IMR-90 (cell line): ENCODE measurements around the gene NIPAL1. TPM values are rescaled to one million over a fixed set of nuclear protein-coding genes. Genes with fewer than 3 reads are reported as not detected.

ENCODE experiments used
- ATAC-seq: fragments of 200-7000 bp; cut with Tn5 transposase; 2 replicates; pipeline ENCODE4 v1.9.1; 2020; ENCODE audit warnings: low read depth, mild to moderate bottlenecking, moderate library complexity
- BruUV-seq: library from RNA; stranded (reverse); fragments of 400-500 nt; replicated peaks from 2 replicates; lab custom pipeline; 2021; lab: Mats Ljungman, UMichigan
- CTCF ChIA-PET: fragments of 300-600 bp; formaldehyde crosslinking; extraction: SDS; loops from one replicate; lab custom pipeline; 2021; ENCODE audit warnings: antibody characterized with exemption; lab: Yijun Ruan, JAX
- POLR2A ChIA-PET: fragments of 300-600 bp; sonication (Branson Sonifier 250); formaldehyde crosslinking; loops from one replicate; lab custom pipeline; 2022; ENCODE audit warnings: antibody characterized with exemption; ENCODE audit not compliant: unreplicated experiment; lab: Charles Lee
- DNase-seq: peaks from one replicate; pipeline ENCODE4 v3.0.0; 2013
- H2AFZ ChIP-seq: replicated peaks from 2 replicates; pipeline ENCODE3; 2013; ENCODE audit warnings: low read length, mild to moderate bottlenecking; ENCODE audit not compliant: poor library complexity
- H2AK5ac ChIP-seq: 2 replicates; pipeline ENCODE4 v1.6.1; 2013; ENCODE audit warnings: low read depth, low read length, inconsistent platforms
- H2AK9ac ChIP-seq: replicated peaks from 2 replicates; pipeline ENCODE3; 2013; ENCODE audit warnings: mild to moderate bottlenecking, low read depth, low read length, moderate library complexity; ENCODE audit not compliant: poor library complexity
- H2BK120ac ChIP-seq: 2 replicates; pipeline ENCODE4 v1.6.1; 2013; ENCODE audit warnings: low read depth, low read length, inconsistent platforms
- H2BK15ac ChIP-seq: 3 replicates; pipeline ENCODE4 v1.6.1; 2013; ENCODE audit warnings: low read depth, low read length, inconsistent platforms
- H2BK20ac ChIP-seq: 2 replicates; pipeline ENCODE4 v1.6.1; 2013; ENCODE audit warnings: low read depth, mild to moderate bottlenecking, inconsistent platforms, low read length, moderate library complexity
- H2BK5ac ChIP-seq: 2 replicates; pipeline ENCODE4 v1.6.1; 2013; ENCODE audit warnings: mild to moderate bottlenecking, low read depth, low read length, inconsistent platforms; ENCODE audit not compliant: poor library complexity, severe bottlenecking
- H3K14ac ChIP-seq: replicated peaks from 2 replicates; pipeline ENCODE4 v1.6.1; 2013; ENCODE audit warnings: low read depth, low read length, inconsistent platforms
- H3K18ac ChIP-seq: 2 replicates; pipeline ENCODE4 v1.6.1; 2013; ENCODE audit warnings: low read depth, low read length, control low read depth
- H3K23ac ChIP-seq: 2 replicates; pipeline ENCODE4 v1.6.1; 2013; ENCODE audit warnings: low read depth, low read length, inconsistent platforms
- H3K27ac ChIP-seq: 2 replicates; pipeline ENCODE4 v1.5.1; 2013; ENCODE audit warnings: mild to moderate bottlenecking, control low read depth, low read length; ENCODE audit not compliant: insufficient read depth
- H3K27me3 ChIP-seq: 2 replicates; pipeline ENCODE4 v1.6.1; 2013; ENCODE audit warnings: low read length; ENCODE audit not compliant: control insufficient read depth, insufficient read depth
- H3K36me3 ChIP-seq: 2 replicates; pipeline ENCODE4 v1.6.1; 2013; ENCODE audit warnings: low read length, mixed read lengths; ENCODE audit not compliant: control insufficient read depth, insufficient read depth
- H3K4ac ChIP-seq: 2 replicates; pipeline ENCODE4 v1.6.1; 2013; ENCODE audit warnings: low read depth, low read length, inconsistent platforms
- H3K4me1 ChIP-seq: 2 replicates; pipeline ENCODE4 v1.6.1; 2013; ENCODE audit warnings: low read length, mixed read lengths; ENCODE audit not compliant: control insufficient read depth, insufficient read depth
- H3K4me2 ChIP-seq: 2 replicates; pipeline ENCODE4 v1.6.1; 2013; ENCODE audit warnings: low read depth, mild to moderate bottlenecking, control low read depth, low read length, moderate library complexity
- H3K4me3 ChIP-seq: 2 replicates; pipeline ENCODE4 v1.5.1; 2013; ENCODE audit warnings: low read depth, mild to moderate bottlenecking, control low read depth, low read length, moderate library complexity; ENCODE audit not compliant: insufficient read depth
- H3K56ac ChIP-seq: 2 replicates; pipeline ENCODE4 v1.6.1; 2013; ENCODE audit warnings: low read length, inconsistent platforms; ENCODE audit not compliant: insufficient read depth; ENCODE audit errors: extremely low read depth
- H3K79me1 ChIP-seq, 2 experiments: 2 replicates each; pipeline ENCODE4 v1.6.1; 2013; ENCODE audit warnings: low read length in 2 of 2, inconsistent platforms in 1 of 2, low read depth in 1 of 2
- H3K9ac ChIP-seq: 2 replicates; pipeline ENCODE4 v1.6.1; 2013; ENCODE audit warnings: low read depth, low read length, control low read depth
- H3K9me1 ChIP-seq: 2 replicates; pipeline ENCODE4 v1.6.1; 2013; ENCODE audit warnings: low read length, inconsistent platforms; ENCODE audit not compliant: insufficient read depth
- H3K9me3 ChIP-seq: 2 replicates; pipeline ENCODE4 v1.6.1; 2013; ENCODE audit warnings: low read length; ENCODE audit not compliant: control insufficient read depth, insufficient read depth
- H4K20me1 ChIP-seq: 2 replicates; pipeline ENCODE4 v1.6.1; 2013; ENCODE audit warnings: low read length, inconsistent platforms; ENCODE audit not compliant: insufficient read depth
- H4K5ac ChIP-seq: 2 replicates; pipeline ENCODE4 v1.6.1; 2013; ENCODE audit warnings: mild to moderate bottlenecking, low read depth, low read length, control low read depth
- H4K8ac ChIP-seq, 2 experiments: 2 replicates each; pipeline ENCODE4 v1.6.1; 2013; ENCODE audit warnings: low read depth in 2 of 2, low read length in 2 of 2, control low read depth in 1 of 2, inconsistent platforms in 1 of 2
- H4K91ac ChIP-seq: 2 replicates; pipeline ENCODE4 v1.6.1; 2013; ENCODE audit warnings: low read depth, low read length, inconsistent platforms; ENCODE audit not compliant: insufficient read depth
- BHLHE40 ChIP-seq: fragments of 150-350 bp; IDR thresholded peaks from 2 replicates; pipeline ENCODE4 v1.6.1; 2016; ENCODE audit warnings: mild to moderate bottlenecking, low read depth, low read length
- CHD1 ChIP-seq: IDR thresholded peaks from 2 replicates; pipeline ENCODE4 v1.6.1; 2012; ENCODE audit warnings: low read depth, low read length, improper control_type of control experiment
- FOS ChIP-seq: fragments of 150-350 bp; IDR thresholded peaks from 2 replicates; pipeline ENCODE4 v1.6.1; 2016; ENCODE audit warnings: low read depth, low read length
- MAFK ChIP-seq: IDR thresholded peaks from 2 replicates; pipeline ENCODE4 v1.6.1; 2012; ENCODE audit warnings: low read depth, low read length, improper control_type of control experiment
- MAZ ChIP-seq: IDR thresholded peaks from 2 replicates; pipeline ENCODE4 v1.6.1; 2012; ENCODE audit warnings: low read depth, mild to moderate bottlenecking, low read length, improper control_type of control experiment, moderate library complexity, borderline replicate concordance
- MXI1 ChIP-seq: IDR thresholded peaks from 2 replicates; pipeline ENCODE4 v1.6.1; 2012; ENCODE audit warnings: low read depth, mild to moderate bottlenecking, low read length, moderate library complexity, borderline replicate concordance
- NFE2L2 ChIP-seq: fragments of 150-350 bp; IDR thresholded peaks from 2 replicates; pipeline ENCODE4 v1.6.1; 2016; ENCODE audit warnings: low read depth, mild to moderate bottlenecking, low read length
- POLR2A ChIP-seq: IDR thresholded peaks from 2 replicates; pipeline ENCODE4 v1.6.1; 2012; ENCODE audit warnings: mild to moderate bottlenecking, low read depth, low read length
- RAD21 ChIP-seq: IDR thresholded peaks from 2 replicates; pipeline ENCODE4 v1.6.1; 2012; ENCODE audit warnings: low read length, improper control_type of control experiment
- RFX5 ChIP-seq: IDR thresholded peaks from 2 replicates; pipeline ENCODE4 v1.8.0; 2012; ENCODE audit warnings: low read depth, mild to moderate bottlenecking, low read length, moderate library complexity
- SMC3 ChIP-seq: fragments of 150-350 bp; IDR thresholded peaks from 2 replicates; pipeline ENCODE4 v1.6.1; 2016; ENCODE audit warnings: low read depth, mild to moderate bottlenecking, antibody characterized with exemption, low read length, moderate library complexity
- WGBS, 2 experiments: methylation state at CpG; one replicate each; pipeline versions ENCODE4 v1.1.5 to v1.1.7; 2013; ENCODE audit warnings: missing lambda C conversion rate in 2 of 2; ENCODE audit not compliant: insufficient read length in 1 of 2; ENCODE audit errors: extremely low coverage in 2 of 2; 5-methylcytosine and 5-hydroxymethylcytosine counted together
- dilution Hi-C: fragments of 300-500 bp; cut with HindIII; formaldehyde crosslinking; loops from one replicate; pipeline ENCODE4 v1.14.3; 2018; ENCODE audit warnings: low sequenced_read_pairs; ENCODE audit not compliant: unreplicated experiment
- in situ Hi-C: fragments of 300-500 bp; cut with MboI; formaldehyde crosslinking; loops from 3 replicates; pipeline ENCODE4 v1.14.3; 2019; ENCODE audit warnings: low sequenced_read_pairs, inconsistent platforms, mixed read lengths
- intact Hi-C: fragments of 100-400 bp; cut with micrococcal nuclease; formaldehyde crosslinking; loops from 2 replicates; pipeline ENCODE4 v1.10.0; 2022
- polyA plus RNA-seq, 3 experiments: library from polyadenylated mRNA; depleted of rRNA; stranded (reverse); fragments of >200 nt; gene quantifications; 2 replicates each; pipeline ENCODE4 v1.2.3, GENCODE V29; 2012; ENCODE audit warnings: low replicate concordance in 1 of 3
- total RNA-seq: library from RNA; depleted of rRNA; stranded (reverse); fragments of >200 nt; gene quantifications from 2 replicates; pipeline ENCODE4 v1.2.3, GENCODE V29; 2012
- TF ChIP-seq, protein P1 (sequence below): conservative IDR thresholded peaks from 2 replicates; pipeline ENCODE4 v1.5.1; 2012; ENCODE audit warnings: mild to moderate bottlenecking, low read depth, low read length, improper control_type of control experiment
- TF ChIP-seq, protein P2 (sequence below): fragments of 150-350 bp; IDR thresholded peaks from 2 replicates; pipeline ENCODE4 v1.6.1; 2016; ENCODE audit warnings: low read depth, mild to moderate bottlenecking, low read length, moderate library complexity, borderline replicate concordance
- TF ChIP-seq, protein P3 (sequence below): fragments of 150-350 bp; IDR thresholded peaks from 2 replicates; pipeline ENCODE4 v1.6.1; 2017; ENCODE audit warnings: mild to moderate bottlenecking, antibody characterized with exemption, low read length, low read depth

Gene NIPAL1
- total and polyA plus RNA-seq, 2 of the 4 experiments (the other 2 are of a cell fraction) = 0.89 to 1.1 TPM

DNA sequence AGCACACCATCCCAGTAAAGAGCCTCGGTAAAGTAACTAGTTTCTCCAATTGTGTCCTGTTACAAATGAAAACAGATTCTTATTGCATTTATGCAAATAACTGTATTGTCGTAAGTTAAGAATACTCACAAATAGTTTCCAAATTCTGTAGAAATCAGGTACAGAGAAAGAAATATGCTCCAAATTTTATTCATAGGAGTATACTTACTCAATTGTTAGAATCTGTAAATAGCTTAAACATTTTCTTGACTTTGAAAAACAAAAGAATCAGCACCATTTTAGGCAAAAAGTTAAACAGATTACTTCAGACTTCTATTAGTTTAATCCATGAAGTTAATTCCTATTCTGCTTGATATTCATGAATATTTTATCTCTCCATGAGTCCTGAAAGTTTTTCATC is 10.8 kb upstream of the NIPAL1 start:
- H3K36me3 ChIP-seq = no peaks in the 10 kb centered on the region
- dilution Hi-C loops = no loop called here
- TF ChIP-seq SMC3 (no peak), CHD1 (no peak), BHLHE40 (no peak), MXI1 (no peak), FOS (no peak), MAZ (no peak), RFX5 (no peak), MAFK (no peak), POLR2A (no peak), NFE2L2 (no peak), RAD21 (no peak)
- TF ChIP-seq, protein P1, sequence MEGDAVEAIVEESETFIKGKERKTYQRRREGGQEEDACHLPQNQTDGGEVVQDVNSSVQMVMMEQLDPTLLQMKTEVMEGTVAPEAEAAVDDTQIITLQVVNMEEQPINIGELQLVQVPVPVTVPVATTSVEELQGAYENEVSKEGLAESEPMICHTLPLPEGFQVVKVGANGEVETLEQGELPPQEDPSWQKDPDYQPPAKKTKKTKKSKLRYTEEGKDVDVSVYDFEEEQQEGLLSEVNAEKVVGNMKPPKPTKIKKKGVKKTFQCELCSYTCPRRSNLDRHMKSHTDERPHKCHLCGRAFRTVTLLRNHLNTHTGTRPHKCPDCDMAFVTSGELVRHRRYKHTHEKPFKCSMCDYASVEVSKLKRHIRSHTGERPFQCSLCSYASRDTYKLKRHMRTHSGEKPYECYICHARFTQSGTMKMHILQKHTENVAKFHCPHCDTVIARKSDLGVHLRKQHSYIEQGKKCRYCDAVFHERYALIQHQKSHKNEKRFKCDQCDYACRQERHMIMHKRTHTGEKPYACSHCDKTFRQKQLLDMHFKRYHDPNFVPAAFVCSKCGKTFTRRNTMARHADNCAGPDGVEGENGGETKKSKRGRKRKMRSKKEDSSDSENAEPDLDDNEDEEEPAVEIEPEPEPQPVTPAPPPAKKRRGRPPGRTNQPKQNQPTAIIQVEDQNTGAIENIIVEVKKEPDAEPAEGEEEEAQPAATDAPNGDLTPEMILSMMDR = no peak
- TF ChIP-seq, protein P2, sequence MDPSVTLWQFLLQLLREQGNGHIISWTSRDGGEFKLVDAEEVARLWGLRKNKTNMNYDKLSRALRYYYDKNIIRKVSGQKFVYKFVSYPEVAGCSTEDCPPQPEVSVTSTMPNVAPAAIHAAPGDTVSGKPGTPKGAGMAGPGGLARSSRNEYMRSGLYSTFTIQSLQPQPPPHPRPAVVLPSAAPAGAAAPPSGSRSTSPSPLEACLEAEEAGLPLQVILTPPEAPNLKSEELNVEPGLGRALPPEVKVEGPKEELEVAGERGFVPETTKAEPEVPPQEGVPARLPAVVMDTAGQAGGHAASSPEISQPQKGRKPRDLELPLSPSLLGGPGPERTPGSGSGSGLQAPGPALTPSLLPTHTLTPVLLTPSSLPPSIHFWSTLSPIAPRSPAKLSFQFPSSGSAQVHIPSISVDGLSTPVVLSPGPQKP = no peak
- TF ChIP-seq, protein P3, sequence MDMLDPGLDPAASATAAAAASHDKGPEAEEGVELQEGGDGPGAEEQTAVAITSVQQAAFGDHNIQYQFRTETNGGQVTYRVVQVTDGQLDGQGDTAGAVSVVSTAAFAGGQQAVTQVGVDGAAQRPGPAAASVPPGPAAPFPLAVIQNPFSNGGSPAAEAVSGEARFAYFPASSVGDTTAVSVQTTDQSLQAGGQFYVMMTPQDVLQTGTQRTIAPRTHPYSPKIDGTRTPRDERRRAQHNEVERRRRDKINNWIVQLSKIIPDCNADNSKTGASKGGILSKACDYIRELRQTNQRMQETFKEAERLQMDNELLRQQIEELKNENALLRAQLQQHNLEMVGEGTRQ = no peak

More for the DNA sequence above, 10.8 kb upstream of the NIPAL1 start:
- Histone ChIP-seq H3K79me1 (no peaks in the 10 kb centered on the region), H3K18ac (no peak overlapping the region), H3K9me1 (no peaks in the 10 kb centered on the region), H3K4me1 (no peaks in the 10 kb centered on the region), H2AK5ac (no peak overlapping the region), H3K4ac (no peak overlapping the region), H4K5ac (no peak overlapping the region), H4K91ac (no peak overlapping the region), H3K27ac (no peak overlapping the region), H3K23ac (no peak overlapping the region), H2BK5ac (no peak overlapping the region), H2AK9ac (no peak overlapping the region), H4K8ac (no peak overlapping the region), H2BK20ac (no peak overlapping the region), H2BK15ac (no peak overlapping the region), H2AFZ (no peak overlapping the region), H3K4me3 (no peak overlapping the region), H3K9me3 (peaks cover 3% of the 10 kb centered on the region), H4K20me1 (no peaks in the 10 kb centered on the region), H3K4me2 (no peak overlapping the region), H3K14ac (no peak overlapping the region), H3K56ac (no peak overlapping the region), H3K9ac (no peak overlapping the region), H2BK120ac (no peak overlapping the region), H3K27me3 (no peaks in the 10 kb centered on the region)
- in situ Hi-C loops (no loop called here), intact Hi-C loops (no loop called here)
- no TSS peak for BruUV-seq
- POLR2A ChIA-PET = no interaction called here
- DNase-seq (no peak), ATAC-seq (no peak)
- CTCF ChIA-PET = no interaction called here
- WGBS, 2 experiments = no CpG with 5 or more reads among the region's 2 CpGs
